Measurements from ENCODE around the gene ARG1.

ARG1 gene

DNA sequence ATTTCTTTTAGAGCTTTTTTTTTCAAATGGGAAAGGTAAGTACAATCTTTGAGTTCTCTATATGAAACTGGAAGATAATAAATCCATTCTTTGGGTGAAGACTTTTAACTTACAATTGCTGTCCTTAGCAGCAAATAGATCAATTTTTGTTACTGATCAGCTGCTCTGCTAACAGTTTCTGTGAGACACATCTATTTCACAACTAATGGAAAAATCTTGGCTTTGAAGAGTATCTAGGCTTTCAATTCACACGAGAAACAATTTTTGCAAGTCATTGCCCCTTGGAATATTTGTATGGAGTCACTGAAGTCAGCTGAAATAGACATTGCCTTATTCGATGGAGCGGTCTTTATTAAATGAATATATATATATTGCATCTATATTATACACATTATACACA lies 20.5 kb upstream of the ARG1 start:
- TF ChIP-seq POLR2A (IDR thresholded peaks at IDR 0.05; ENCODE audit: low read depth, low read length): no peak
- TF ChIP-seq POLR2AphosphoS5 (IDR thresholded peaks at IDR 0.05; ENCODE audit: low read depth, low read length): no peak
- TF ChIP-seq TAF1 (IDR thresholded peaks at IDR 0.05; ENCODE audit: borderline replicate concordance, low read depth, low read length): no peak
- FAIRE-seq (no peak), DNase-seq (ENCODE audit: insufficient read length) (no peak)

DNA sequence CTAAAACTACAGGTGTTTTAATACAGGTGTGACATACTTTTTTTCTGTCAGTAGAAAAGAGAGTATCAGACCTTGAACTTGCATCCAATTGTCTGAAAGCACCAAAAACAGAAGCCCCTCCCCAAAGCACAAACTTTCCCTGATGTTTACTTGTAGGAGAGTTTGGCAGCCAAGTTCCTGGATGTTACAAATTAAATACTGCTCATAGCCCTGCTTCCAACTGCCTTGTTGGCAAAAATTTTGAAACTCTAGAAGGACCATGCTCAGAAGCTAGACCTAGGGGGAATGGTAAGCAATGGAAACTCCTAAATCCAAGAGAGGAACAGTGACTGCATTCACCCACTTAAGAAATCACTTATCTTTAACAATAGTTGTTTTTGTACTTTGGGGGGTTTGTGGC lies 17.0 kb upstream of the ARG1 start:
- DNase-seq (ENCODE audit: insufficient read length): no peak
- no peak for TF ChIP-seq TAF1 (IDR thresholded peaks at IDR 0.05; ENCODE audit: borderline replicate concordance, low read depth, low read length)
- no peak for FAIRE-seq

DNA sequence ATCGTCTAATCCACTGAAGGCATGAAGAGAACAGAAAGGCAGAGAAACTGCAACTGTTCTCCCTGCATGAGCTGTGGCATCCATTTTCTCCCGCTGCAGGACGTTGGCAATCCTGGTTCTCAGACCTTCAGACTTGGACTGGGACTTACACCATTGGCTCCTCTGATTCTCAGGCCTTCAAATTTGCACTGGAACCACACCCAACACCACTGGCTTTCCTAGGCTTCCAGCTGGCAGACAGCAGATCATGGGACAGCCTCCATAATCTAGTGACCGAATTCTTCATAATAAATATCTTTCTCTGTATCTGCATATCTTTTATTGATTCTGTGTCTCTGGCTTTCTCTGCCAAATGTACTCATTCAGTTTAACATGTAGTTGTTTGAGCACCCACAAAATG lies 14.1 kb upstream of the ARG1 start:
- TF ChIP-seq POLR2AphosphoS5 (IDR thresholded peaks at IDR 0.05; ENCODE audit: low read depth, low read length) (no peak), TAF1 (IDR thresholded peaks at IDR 0.05; ENCODE audit: borderline replicate concordance, low read depth, low read length) (no peak), POLR2A (IDR thresholded peaks at IDR 0.05; ENCODE audit: low read depth, low read length) (no peak)
- no peak for FAIRE-seq
- no peak for DNase-seq (ENCODE audit: insufficient read length)

DNA sequence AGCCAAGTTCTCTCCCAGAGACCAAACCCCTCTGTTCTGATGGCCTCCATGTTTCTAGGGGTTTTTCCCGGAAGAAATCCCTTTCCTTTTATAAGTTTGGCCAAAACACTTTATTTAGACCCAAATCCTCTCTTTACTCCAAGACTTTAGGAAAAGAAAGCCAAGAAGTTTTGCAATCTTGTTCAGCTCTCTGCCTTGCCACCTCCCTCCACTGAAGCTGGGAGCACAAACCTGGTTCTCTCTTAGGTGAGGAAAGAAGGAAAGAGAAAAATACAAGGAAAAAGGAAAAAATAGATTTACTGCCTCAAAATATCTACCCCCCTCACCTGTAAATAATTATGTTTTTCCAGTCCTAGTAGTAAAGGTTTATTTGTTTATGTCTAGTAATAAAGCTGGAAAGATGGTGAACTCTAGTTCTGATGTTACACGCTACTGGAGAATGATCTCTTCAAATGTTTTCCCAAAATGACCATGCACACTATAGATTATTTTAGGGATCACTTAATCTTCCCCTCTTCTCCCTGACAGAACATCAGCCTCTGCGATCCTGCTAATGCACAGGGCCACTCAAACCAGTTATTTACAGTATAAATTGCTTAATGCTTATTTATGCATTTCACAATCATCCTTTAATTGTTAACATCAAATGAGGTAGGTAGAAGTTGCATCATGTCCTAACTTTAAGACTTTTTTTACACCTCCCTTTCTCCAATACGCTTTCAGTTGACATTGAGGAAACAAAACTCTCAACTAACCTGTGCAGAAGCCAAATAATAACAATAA lies 10.9 kb upstream of the ARG1 start:
- FAIRE-seq (no peak), DNase-seq (ENCODE audit: insufficient read length) (no peak)
- no peak for TF ChIP-seq POLR2AphosphoS5 (IDR thresholded peaks at IDR 0.05; ENCODE audit: low read depth, low read length)
- TF ChIP-seq POLR2A (IDR thresholded peaks at IDR 0.05; ENCODE audit: low read depth, low read length): no peak
- TF ChIP-seq TAF1 (IDR thresholded peaks at IDR 0.05; ENCODE audit: borderline replicate concordance, low read depth, low read length): no peak

DNA sequence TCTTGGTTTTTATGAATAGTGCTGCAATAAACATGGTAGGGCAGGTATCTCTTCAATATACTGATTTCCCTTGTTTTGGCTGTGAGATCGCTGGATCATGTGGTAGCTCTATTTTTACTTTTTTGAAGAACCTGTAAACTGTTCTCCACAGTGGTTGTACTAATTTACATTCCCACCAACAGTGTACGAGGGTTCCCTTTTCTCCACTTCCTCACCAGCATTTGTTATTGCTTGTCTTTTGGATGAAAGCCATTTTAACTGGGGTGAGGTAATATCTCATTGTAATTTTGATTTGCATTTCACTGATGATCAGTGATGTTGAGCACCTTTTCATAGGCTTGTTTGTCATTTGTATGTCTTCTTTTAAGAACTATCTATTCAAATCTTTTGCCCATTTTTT lies 8.0 kb upstream of the ARG1 start:
- DNase-seq (ENCODE audit: insufficient read length) (no peak), FAIRE-seq (no peak)
- TF ChIP-seq POLR2A (IDR thresholded peaks at IDR 0.05; ENCODE audit: low read depth, low read length) (no peak), POLR2AphosphoS5 (IDR thresholded peaks at IDR 0.05; ENCODE audit: low read depth, low read length) (no peak), TAF1 (IDR thresholded peaks at IDR 0.05; ENCODE audit: borderline replicate concordance, low read depth, low read length) (no peak)

DNA sequence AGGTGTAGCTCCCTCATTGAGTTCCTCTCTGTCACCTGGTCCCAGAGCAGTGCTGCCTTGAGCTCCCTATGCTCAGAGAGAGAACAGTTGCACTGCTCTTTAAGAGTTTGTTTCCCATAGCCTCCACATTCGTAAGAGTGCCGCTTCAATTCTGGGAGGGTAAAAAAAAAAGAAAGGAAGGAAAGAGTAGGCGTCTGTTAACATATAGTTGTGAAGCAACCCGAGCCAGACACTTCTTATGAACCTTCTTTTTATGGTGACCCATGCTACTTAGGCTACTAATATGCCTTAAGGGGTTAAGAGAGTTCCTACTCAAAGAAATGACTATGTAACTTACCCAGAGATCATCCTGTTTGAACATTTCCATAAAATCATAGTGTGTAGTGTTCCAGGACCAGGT lies 4.3 kb upstream of the ARG1 start:
- no peak for DNase-seq (ENCODE audit: insufficient read length)
- no peak for TF ChIP-seq POLR2AphosphoS5 (IDR thresholded peaks at IDR 0.05; ENCODE audit: low read depth, low read length)
- no peak for TF ChIP-seq POLR2A (IDR thresholded peaks at IDR 0.05; ENCODE audit: low read depth, low read length)
- TF ChIP-seq TAF1 (IDR thresholded peaks at IDR 0.05; ENCODE audit: borderline replicate concordance, low read depth, low read length): no peak
- no peak for FAIRE-seq

DNA sequence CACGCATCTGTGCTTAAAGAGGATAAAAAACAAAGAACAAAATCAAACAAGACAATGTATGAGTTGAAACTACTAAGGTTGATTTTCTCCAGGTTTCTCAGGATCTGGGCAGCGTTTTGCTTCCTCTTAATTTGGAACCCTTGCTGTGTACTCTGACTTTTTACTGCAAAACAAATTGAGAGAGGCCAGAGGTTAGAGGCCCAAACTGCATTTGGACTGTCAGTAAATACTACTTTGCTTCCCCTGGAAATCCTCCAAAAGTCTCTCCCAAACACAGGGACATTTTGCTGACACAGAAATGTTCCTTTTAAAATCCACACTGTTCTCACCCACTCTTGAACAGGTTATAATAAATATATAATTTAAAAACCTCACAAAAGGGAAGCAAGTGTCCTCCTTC lies 1.1 kb downstream of the ARG1 start:
- TF ChIP-seq TAF1 (IDR thresholded peaks at IDR 0.05; ENCODE audit: borderline replicate concordance, low read depth, low read length): no peak
- no peak for TF ChIP-seq POLR2A (IDR thresholded peaks at IDR 0.05; ENCODE audit: low read depth, low read length)
- no peak for TF ChIP-seq POLR2AphosphoS5 (IDR thresholded peaks at IDR 0.05; ENCODE audit: low read depth, low read length)
- DNase-seq (ENCODE audit: insufficient read length) (no peak), FAIRE-seq (no peak)

DNA sequence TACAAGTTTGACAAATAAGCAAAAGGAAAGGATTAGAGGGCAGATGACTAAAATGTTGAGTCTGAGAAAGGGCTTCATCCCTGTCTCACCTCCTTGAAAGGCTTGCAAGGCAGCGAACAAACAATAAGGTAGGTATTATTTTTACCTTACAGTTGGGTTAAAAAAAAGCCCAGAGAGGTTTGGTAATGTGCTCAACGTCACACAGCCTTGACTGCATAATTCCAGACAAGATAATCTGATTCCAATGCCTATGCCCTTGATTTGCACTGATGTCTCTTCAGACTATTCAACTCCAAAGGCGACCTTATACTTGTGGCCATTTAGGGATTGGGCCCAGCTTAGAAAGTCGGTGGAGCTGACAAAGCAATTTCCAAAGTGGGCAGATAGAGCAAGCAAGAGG lies 1.7 kb downstream of the ARG1 start:
- no peak for TF ChIP-seq POLR2AphosphoS5 (IDR thresholded peaks at IDR 0.05; ENCODE audit: low read depth, low read length)
- no peak for TF ChIP-seq TAF1 (IDR thresholded peaks at IDR 0.05; ENCODE audit: borderline replicate concordance, low read depth, low read length)
- no peak for TF ChIP-seq POLR2A (IDR thresholded peaks at IDR 0.05; ENCODE audit: low read depth, low read length)
- FAIRE-seq: no peak
- DNase-seq (ENCODE audit: insufficient read length): no peak

DNA sequence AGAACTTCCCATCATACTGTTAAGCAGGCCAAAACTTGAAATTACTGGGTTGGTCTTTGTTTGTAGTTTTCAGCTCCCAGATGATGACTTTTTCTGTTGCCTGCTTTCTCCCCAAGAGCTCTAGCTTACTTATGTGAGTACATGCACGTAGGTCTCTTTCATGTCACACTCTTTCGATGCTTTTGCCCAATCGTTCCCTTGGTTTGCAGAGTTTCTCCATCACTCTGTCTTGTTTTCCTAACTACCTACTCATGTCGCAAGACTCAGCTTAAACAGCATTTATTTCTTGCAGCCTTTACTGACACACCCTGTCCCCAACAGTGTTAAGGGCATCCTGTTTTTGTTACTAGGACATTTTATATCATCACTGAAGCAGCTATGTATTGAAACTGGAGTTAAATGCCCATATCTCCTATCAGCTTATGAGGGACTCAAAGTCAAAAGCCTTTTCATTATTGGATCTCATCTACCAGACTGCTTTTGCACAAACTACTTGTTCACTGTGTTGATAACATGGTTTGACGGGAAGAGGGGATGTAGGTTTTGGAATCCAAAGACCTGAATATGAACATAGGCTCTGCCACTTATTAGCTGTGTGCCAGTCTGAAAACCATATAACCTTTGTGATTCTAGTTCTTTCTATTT lies 2.9 kb downstream of the ARG1 start:
- FAIRE-seq: no peak
- no peak for DNase-seq (ENCODE audit: insufficient read length)
- TF ChIP-seq TAF1 (IDR thresholded peaks at IDR 0.05; ENCODE audit: borderline replicate concordance, low read depth, low read length) (no peak), POLR2AphosphoS5 (IDR thresholded peaks at IDR 0.05; ENCODE audit: low read depth, low read length) (no peak), POLR2A (IDR thresholded peaks at IDR 0.05; ENCODE audit: low read depth, low read length) (no peak)

DNA sequence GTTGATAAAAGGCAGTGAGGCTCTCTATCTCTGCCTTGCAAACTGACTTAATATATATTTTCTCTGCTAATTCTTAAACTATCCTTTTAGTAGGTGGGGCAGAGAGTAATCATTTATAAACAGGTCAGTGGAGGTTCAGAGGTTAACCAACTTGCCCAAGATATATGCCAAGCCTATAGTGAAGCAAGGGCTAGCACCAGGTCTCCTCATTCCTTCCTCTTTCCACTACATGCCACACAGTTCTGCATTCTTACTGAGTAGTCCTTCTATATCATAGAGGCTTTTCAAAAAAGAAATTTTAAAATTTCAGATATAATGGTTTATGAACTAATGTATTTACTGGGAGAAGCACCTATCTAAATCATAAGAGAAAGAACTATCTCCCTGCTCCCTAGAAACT lies 8.5 kb downstream of the ARG1 start:
- no peak for TF ChIP-seq POLR2A (IDR thresholded peaks at IDR 0.05; ENCODE audit: low read depth, low read length)
- DNase-seq (ENCODE audit: insufficient read length) (no peak), FAIRE-seq (no peak)

DNA sequence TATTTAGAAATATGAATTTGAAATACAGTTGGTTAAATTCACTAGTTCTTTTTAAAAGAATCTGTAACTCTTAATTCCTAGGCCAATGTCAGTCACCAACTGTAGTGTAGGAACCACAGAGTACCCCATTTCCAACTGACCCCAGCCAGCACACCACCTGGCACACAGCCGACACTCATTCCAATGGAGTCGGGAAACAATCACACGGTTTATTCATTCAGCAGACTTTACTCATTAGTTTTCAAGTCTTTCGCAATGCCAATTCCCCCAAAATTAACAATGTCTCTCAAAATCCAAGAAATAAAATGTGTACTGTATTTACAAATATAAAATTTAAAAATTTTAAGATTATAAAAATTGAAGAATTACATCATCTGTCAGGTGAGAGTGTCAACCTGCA lies 13.5 kb downstream of the ARG1 start:
- no peak for DNase-seq (ENCODE audit: insufficient read length)
- TF ChIP-seq POLR2A (IDR thresholded peaks at IDR 0.05; ENCODE audit: low read depth, low read length) (no peak), POLR2AphosphoS5 (IDR thresholded peaks at IDR 0.05; ENCODE audit: low read depth, low read length) (no peak), TAF1 (IDR thresholded peaks at IDR 0.05; ENCODE audit: borderline replicate concordance, low read depth, low read length) (no peak)
- FAIRE-seq: no peak

DNA sequence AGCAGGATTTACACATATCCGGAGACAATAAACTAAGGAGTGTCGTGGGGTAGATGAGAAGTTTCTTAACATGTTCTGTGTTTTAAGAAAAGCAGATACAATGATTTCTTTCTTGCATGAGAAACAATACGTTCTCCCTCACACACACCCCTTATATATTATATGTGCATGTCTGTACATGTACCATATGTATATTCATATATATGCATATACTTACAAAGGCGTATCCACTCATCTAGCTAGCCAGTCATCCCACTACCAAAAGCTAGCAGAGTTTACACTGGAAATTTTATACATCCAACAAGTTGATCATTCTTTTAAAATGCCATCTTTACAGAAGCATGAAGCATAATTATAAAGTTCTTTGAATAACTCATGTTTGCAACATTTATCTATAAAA lies 14.9 kb downstream of the ARG1 start:
- FAIRE-seq: no peak
- TF ChIP-seq TAF1 (IDR thresholded peaks at IDR 0.05; ENCODE audit: borderline replicate concordance, low read depth, low read length) (no peak), POLR2AphosphoS5 (IDR thresholded peaks at IDR 0.05; ENCODE audit: low read depth, low read length) (no peak), POLR2A (IDR thresholded peaks at IDR 0.05; ENCODE audit: low read depth, low read length) (no peak)
- DNase-seq (ENCODE audit: insufficient read length): no peak

Data from GM12892 (cell line).